GM12878 (cell line): ENCODE measurements around the gene TGFBRAP1. TPM values are rescaled to one million over a fixed set of nuclear protein-coding genes. Genes with fewer than 3 reads are reported as not detected.

ENCODE experiments used
- ATAC-seq: fragments of 200-7000 bp; cut with Tn5 transposase; 3 replicates; pipeline ENCODE4 v1.9.1; 2020; ENCODE audit warnings: mild to moderate bottlenecking, moderate library complexity
- BruUV-seq: library from RNA; stranded (reverse); fragments of 400-500 nt; replicated peaks from 2 replicates; lab custom pipeline; 2021; lab: Mats Ljungman, UMichigan
- CTCF ChIA-PET: fragments of 300-600 bp; sonication (Branson Sonifier 250); formaldehyde crosslinking; extraction: SDS; loops from one replicate; lab custom pipeline; 2021; ENCODE audit warnings: inconsistent platforms; lab: Yijun Ruan, JAX
- POLR2A ChIA-PET: fragments of 350-600 bp; formaldehyde crosslinking; extraction: SDS; loops from one replicate; lab custom pipeline; 2021; ENCODE audit warnings: inconsistent platforms; lab: Charles Lee
- RAD21 ChIA-PET: fragments of 300-600 bp; sonication (Branson Sonifier 250); formaldehyde crosslinking; loops from one replicate; lab custom pipeline; 2023; ENCODE audit warnings: antibody characterized with exemption; ENCODE audit not compliant: unreplicated experiment; lab: Charles Lee
- SMC1A ChIA-PET: fragments of 300-600 bp; sonication (Branson Sonifier 250); formaldehyde crosslinking; loops from one replicate; lab custom pipeline; 2023; ENCODE audit not compliant: unreplicated experiment, uncharacterized antibody; lab: Charles Lee
- DNase-seq: peaks from one replicate; pipeline ENCODE4 v3.0.0-alpha.2; 2011; ENCODE audit warnings: low read depth, low spot score
- FAIRE-seq: peaks from 3 replicates; lab custom pipeline; 2011; peaks lifted over from hg19 to GRCh38; lab: Jason Lieb, UNC
- H2AFZ ChIP-seq: 2 replicates; pipeline ENCODE4 v1.6.0; 2011; ENCODE audit warnings: low read depth, low read length, control low read depth; ENCODE audit not compliant: control insufficient read depth
- H3K27ac ChIP-seq: 2 replicates; pipeline ENCODE4 v1.5.1; 2011; ENCODE audit warnings: control low read depth; ENCODE audit not compliant: control insufficient read depth, insufficient read depth
- H3K27me3 ChIP-seq, 2 experiments: replicated peaks in 1 of 2; 2 replicates each; pipeline versions ENCODE4 v1.6.0 to v1.6.1; 2011; ENCODE audit warnings: low read length in 1 of 2; ENCODE audit not compliant: control insufficient read depth in 2 of 2, insufficient read depth in 2 of 2
- H3K36me3 ChIP-seq, 2 experiments: 2 replicates each; pipeline ENCODE4 v1.5.1; 2011; ENCODE audit warnings: low read length in 1 of 2; ENCODE audit not compliant: control insufficient read depth in 2 of 2, insufficient read depth in 2 of 2
- H3K4me1 ChIP-seq: 2 replicates; pipeline ENCODE4 v1.6.1; 2011; ENCODE audit warnings: mild to moderate bottlenecking, low read length, moderate library complexity, mixed read lengths; ENCODE audit not compliant: control insufficient read depth, insufficient read depth
- H3K4me2 ChIP-seq: 2 replicates; pipeline ENCODE4 v1.6.0; 2011; ENCODE audit warnings: control low read depth; ENCODE audit not compliant: control insufficient read depth, insufficient read depth
- H3K4me3 ChIP-seq: fragments of 200-600 bp; sonication (generic); 2 replicates; pipeline ENCODE4 v1.5.1; 2016
- H3K79me2 ChIP-seq: 2 replicates; pipeline ENCODE4 v1.6.0; 2011; ENCODE audit warnings: low read length; ENCODE audit not compliant: control insufficient read depth, insufficient read depth
- H3K9ac ChIP-seq: 2 replicates; pipeline ENCODE4 v1.8.0; 2011; ENCODE audit warnings: low read length, control low read depth, mixed read lengths; ENCODE audit not compliant: control insufficient read depth, insufficient read depth
- H3K9me3 ChIP-seq: replicated peaks from 3 replicates; pipeline ENCODE4 v1.5.1; 2011; ENCODE audit warnings: mild to moderate bottlenecking, low read length; ENCODE audit not compliant: control insufficient read depth, insufficient read depth
- H4K20me1 ChIP-seq: 2 replicates; pipeline ENCODE4 v1.6.0; 2011; ENCODE audit not compliant: control insufficient read depth, insufficient read depth
- ATF3 ChIP-seq: IDR thresholded peaks from 2 replicates; pipeline ENCODE4 v1.6.1; 2011; ENCODE audit warnings: low read depth, mild to moderate bottlenecking, low read length, moderate library complexity, borderline replicate concordance; ENCODE audit errors: extremely low read depth
- BACH1 ChIP-seq: fragments of 450-650 bp; IDR thresholded peaks from 2 replicates; pipeline ENCODE4 v1.6.1; 2017; ENCODE audit warnings: mild to moderate bottlenecking, borderline replicate concordance
- EED ChIP-seq: sonication (generic); IDR thresholded peaks from 2 replicates; pipeline ENCODE4 v1.6.1; 2016; ENCODE audit warnings: antibody characterized with exemption, low read depth
- HDAC6 ChIP-seq: fragments of 200-600 bp; sonication (generic); IDR thresholded peaks from one replicate; pipeline ENCODE4 v1.8.0; 2017; ENCODE audit warnings: antibody characterized with exemption; ENCODE audit not compliant: unreplicated experiment
- KDM1A ChIP-seq: fragments of 200-600 bp; sonication (generic); IDR thresholded peaks from 2 replicates; pipeline ENCODE4 v1.6.1; 2016; ENCODE audit warnings: borderline replicate concordance
- MAX ChIP-seq: IDR thresholded peaks from 2 replicates; pipeline ENCODE4 v1.6.1; 2012; ENCODE audit warnings: low read depth, low read length, improper control_type of control experiment
- NFYA ChIP-seq: IDR thresholded peaks from 2 replicates; pipeline ENCODE4 v1.6.1; 2011; ENCODE audit warnings: low read depth, mild to moderate bottlenecking, low read length, improper control_type of control experiment, borderline replicate concordance
- POLR2AphosphoS5 ChIP-seq: IDR thresholded peaks from 2 replicates; pipeline ENCODE4 v1.6.1; 2011; ENCODE audit warnings: mild to moderate bottlenecking, low read length, inconsistent platforms
- RAD21 ChIP-seq: IDR thresholded peaks from 2 replicates; pipeline ENCODE4 v1.6.1; 2011; ENCODE audit warnings: mild to moderate bottlenecking, low read depth, low read length, moderate library complexity; ENCODE audit not compliant: insufficient read depth
- RB1 ChIP-seq: fragments of 450-650 bp; formaldehyde crosslinking; IDR thresholded peaks from 2 replicates; pipeline ENCODE4 v1.6.1; 2017; ENCODE audit warnings: mild to moderate bottlenecking, borderline replicate concordance
- RCOR1 ChIP-seq: conservative IDR thresholded peaks from 2 replicates; pipeline ENCODE4 v1.6.1; 2012; ENCODE audit warnings: low read depth, low read length, improper control_type of control experiment
- RFX5 ChIP-seq: IDR thresholded peaks from 2 replicates; pipeline ENCODE4 v1.6.1; 2011; ENCODE audit warnings: low read depth, low read length, improper control_type of control experiment
- SMC3 ChIP-seq: IDR thresholded peaks from 2 replicates; pipeline ENCODE4 v1.6.1; 2011; ENCODE audit warnings: low read length, improper control_type of control experiment, borderline replicate concordance
- SPI1 ChIP-seq: IDR thresholded peaks from 2 replicates; pipeline ENCODE4 v1.6.1; 2011; ENCODE audit warnings: low read depth, mild to moderate bottlenecking, low read length, moderate library complexity, borderline replicate concordance; ENCODE audit not compliant: insufficient read depth
- ZNF24 ChIP-seq: fragments of 450-650 bp; IDR thresholded peaks from 2 replicates; pipeline ENCODE4 v1.6.1; 2017; ENCODE audit warnings: antibody characterized with exemption, mild to moderate bottlenecking
- ZNF384 ChIP-seq: IDR thresholded peaks from 2 replicates; pipeline ENCODE4 v1.6.1; 2012; ENCODE audit warnings: low read depth, mild to moderate bottlenecking, low read length, improper control_type of control experiment, borderline replicate concordance
- ZZZ3 ChIP-seq: IDR thresholded peaks from 2 replicates; pipeline ENCODE4 v1.6.1; 2011; ENCODE audit warnings: low read depth; ENCODE audit not compliant: control insufficient read depth, insufficient read length
- WGBS: methylation state at CpG from one replicate; pipeline ENCODE4 v1.1.6; 2016; ENCODE audit warnings: low lambda C conversion rate; ENCODE audit not compliant: insufficient replicate concordance, insufficient coverage; ENCODE audit errors: missing lambda C conversion rate; 5-methylcytosine and 5-hydroxymethylcytosine counted together
- in situ Hi-C: fragments of 300-500 bp; cut with MboI; formaldehyde crosslinking; loops from 9 replicates; pipeline ENCODE4 v1.14.3; 2018; ENCODE audit warnings: mixed read lengths
- intact Hi-C: fragments of 100-400 bp; cut with micrococcal nuclease; formaldehyde crosslinking; loops from one replicate; pipeline ENCODE4 v1.14.2; 2022; ENCODE audit not compliant: unreplicated experiment
- polyA plus RNA-seq, 11 experiments: library from polyadenylated mRNA; depleted of rRNA in 4 of 11; unstranded in 6 of 11; stranded (reverse) in 5 of 11; fragments of >200 nt; fragmentation: Nextera tagmentation in 4 of 11; fragmentation: Illumina TruSeq in 1 of 11; extraction: Ambion mirVana in 4 of 11; extraction: Trizol in 1 of 11; gene quantifications; 1 replicate in 1 of 11; 2 replicates in 10 of 11; pipeline versions ENCODE4 v1.2.1 to v1.2.3, GENCODE V29; 2011 to 2016; ENCODE audit warnings: inconsistent platforms in 2 of 11, missing spikeins in 2 of 11, low read depth in 1 of 11
- total RNA-seq, 4 experiments: library from RNA; depleted of rRNA in 3 of 4; stranded (reverse); fragments of >200 nt in 3 of 4; fragmentation: Illumina TruSeq in 1 of 4; extraction: Trizol in 1 of 4; gene quantifications; 2 replicates each; pipeline versions ENCODE4 v1.2.1 to v1.2.3, GENCODE V29; 2013 to 2021
- TF ChIP-seq, protein P1 (sequence below): fragments of 450-650 bp; IDR thresholded peaks from 2 replicates; pipeline ENCODE4 v1.6.1; 2016; ENCODE audit warnings: mild to moderate bottlenecking, moderate library complexity, borderline replicate concordance

The TGFBRAP1 gene
- total and polyA plus RNA-seq, 10 of the 15 experiments (the other 5 are each of a cell fraction or from before 2014, with no cell fraction given) = 7.9 to 37.4 (median 23.7) TPM

GRCh38 chr2:105337122-105338019 lies 7.8 kb upstream of the TGFBRAP1 start, which contains the start of gene C2orf49:
Gene C2orf49, plus strand, starts transcription at chr2:105337540. Its CDS starts 48 bp downstream, at chr2:105337588.
- DNase-seq = no peak
- peak within 1 kb of the TSS; percentile 99 for H3K27ac ChIP-seq
- TF ChIP-seq SPI1 = no peak
- TF ChIP-seq ATF3 = peak; percentile 46; the same call in 1 of the 2 replicates
- TF ChIP-seq ZNF384 = no peak
- TF ChIP-seq RCOR1 = no peak
- TF ChIP-seq RFX5 = no peak; the same call in 1 of the 2 replicates
- TF ChIP-seq SMC3 = no peak
- no peak for TF ChIP-seq RAD21
- TF ChIP-seq, protein P1, sequence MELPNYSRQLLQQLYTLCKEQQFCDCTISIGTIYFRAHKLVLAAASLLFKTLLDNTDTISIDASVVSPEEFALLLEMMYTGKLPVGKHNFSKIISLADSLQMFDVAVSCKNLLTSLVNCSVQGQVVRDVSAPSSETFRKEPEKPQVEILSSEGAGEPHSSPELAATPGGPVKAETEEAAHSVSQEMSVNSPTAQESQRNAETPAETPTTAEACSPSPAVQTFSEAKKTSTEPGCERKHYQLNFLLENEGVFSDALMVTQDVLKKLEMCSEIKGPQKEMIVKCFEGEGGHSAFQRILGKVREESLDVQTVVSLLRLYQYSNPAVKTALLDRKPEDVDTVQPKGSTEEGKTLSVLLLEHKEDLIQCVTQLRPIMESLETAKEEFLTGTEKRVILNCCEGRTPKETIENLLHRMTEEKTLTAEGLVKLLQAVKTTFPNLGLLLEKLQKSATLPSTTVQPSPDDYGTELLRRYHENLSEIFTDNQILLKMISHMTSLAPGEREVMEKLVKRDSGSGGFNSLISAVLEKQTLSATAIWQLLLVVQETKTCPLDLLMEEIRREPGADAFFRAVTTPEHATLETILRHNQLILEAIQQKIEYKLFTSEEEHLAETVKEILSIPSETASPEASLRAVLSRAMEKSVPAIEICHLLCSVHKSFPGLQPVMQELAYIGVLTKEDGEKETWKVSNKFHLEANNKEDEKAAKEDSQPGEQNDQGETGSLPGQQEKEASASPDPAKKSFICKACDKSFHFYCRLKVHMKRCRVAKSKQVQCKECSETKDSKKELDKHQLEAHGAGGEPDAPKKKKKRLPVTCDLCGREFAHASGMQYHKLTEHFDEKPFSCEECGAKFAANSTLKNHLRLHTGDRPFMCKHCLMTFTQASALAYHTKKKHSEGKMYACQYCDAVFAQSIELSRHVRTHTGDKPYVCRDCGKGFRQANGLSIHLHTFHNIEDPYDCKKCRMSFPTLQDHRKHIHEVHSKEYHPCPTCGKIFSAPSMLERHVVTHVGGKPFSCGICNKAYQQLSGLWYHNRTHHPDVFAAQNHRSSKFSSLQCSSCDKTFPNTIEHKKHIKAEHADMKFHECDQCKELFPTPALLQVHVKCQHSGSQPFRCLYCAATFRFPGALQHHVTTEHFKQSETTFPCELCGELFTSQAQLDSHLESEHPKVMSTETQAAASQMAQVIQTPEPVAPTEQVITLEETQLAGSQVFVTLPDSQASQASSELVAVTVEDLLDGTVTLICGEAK = peak; percentile 93
- TF ChIP-seq KDM1A = no peak
- TF ChIP-seq EED = no peak
- TF ChIP-seq NFYA = no peak
- no peak for TF ChIP-seq ZNF24
- no peak for TF ChIP-seq BACH1
- no peak for TF ChIP-seq ZZZ3
- peak; percentile 80; the same call in 1 of the 2 replicates for TF ChIP-seq RB1
- TF ChIP-seq MAX = 0 out of 2 replicates have a peak, but pooled peaks have one; percentile 11
- peak; percentile 73; the same call in 1 of the 2 replicates for TF ChIP-seq POLR2AphosphoS5
- no peak for TF ChIP-seq HDAC6

More at GRCh38 chr2:105337122-105338019, 7.8 kb upstream of the TGFBRAP1 start, which contains the start of gene C2orf49:
- peak; percentile 18 for FAIRE-seq
- peak within 1 kb of the TSS; percentile 95 for H3K4me2 ChIP-seq
- peaks cover 44% of the 10 kb centered on the region for H3K79me2 ChIP-seq
- H3K27me3 ChIP-seq = no peaks in the 10 kb centered on the region
- no TSS peak for BruUV-seq
- ChIA-PET SMC1A (interaction anchor here (1.1 to 4.1 kb wide), 2 partner anchors 9 to 15 kb away, joined by 4 to 25 read pairs; partner anchors contain the start of gene TGFBRAP1), RAD21 (interaction anchor here (0.7 to 2.2 kb wide), 3 partner anchors 9 to 49 kb away, joined by 3 to 9 read pairs (median 4); no protein-coding TSS in a partner anchor), CTCF (interaction anchor here (1.5 to 2.9 kb wide), 3 partner anchors 10 to 15 kb away, joined by 4 to 12 read pairs (median 5); no protein-coding TSS in a partner anchor), POLR2A (interaction anchor here (0.5 to 1.8 kb wide), 4 partner anchors 9 to 282 kb away, joined by 3 to 12 read pairs (median 3); no protein-coding TSS in a partner anchor)
- peak within 1 kb of the TSS; percentile 94 for H3K9ac ChIP-seq
- H3K4me1 ChIP-seq = peaks cover 3% of the 10 kb centered on the region
- no peaks in the 10 kb centered on the region; the same call in 1 of the 2 replicates for H4K20me1 ChIP-seq
- in situ Hi-C loops (no loop called here), intact Hi-C loops (loop anchor here (10.0 kb wide), 1 partner anchor 407 kb away; the partner anchor contains the start of gene NCK2)
- no peaks in the 10 kb centered on the region for H3K9me3 ChIP-seq
- WGBS = under 1% methylated on average over 58 of the region's 58 CpGs
- peaks cover 2 to 15% of the 10 kb centered on the region in 2 experiments; a peak in 3 of 4 replicates for H3K36me3 ChIP-seq
- ATAC-seq = peak; percentile 95
- H3K4me3 ChIP-seq = peak within 1 kb of the TSS; percentile 99
- H2AFZ ChIP-seq = peak within 1 kb of the TSS; percentile 100
